NCI-H69 (cell line): ENCODE measurements around the gene TSPAN33.
"Not testable (repeated sequence)": the region's sequence is repeated elsewhere in the genome, so short reads cannot be mapped to it uniquely, and the experiment has no call there.

Source experiments
- DNase-seq: peaks from one replicate; lab custom pipeline; 2025; lab: John Stamatoyannopoulos, UW

TSPAN33 gene

DNA sequence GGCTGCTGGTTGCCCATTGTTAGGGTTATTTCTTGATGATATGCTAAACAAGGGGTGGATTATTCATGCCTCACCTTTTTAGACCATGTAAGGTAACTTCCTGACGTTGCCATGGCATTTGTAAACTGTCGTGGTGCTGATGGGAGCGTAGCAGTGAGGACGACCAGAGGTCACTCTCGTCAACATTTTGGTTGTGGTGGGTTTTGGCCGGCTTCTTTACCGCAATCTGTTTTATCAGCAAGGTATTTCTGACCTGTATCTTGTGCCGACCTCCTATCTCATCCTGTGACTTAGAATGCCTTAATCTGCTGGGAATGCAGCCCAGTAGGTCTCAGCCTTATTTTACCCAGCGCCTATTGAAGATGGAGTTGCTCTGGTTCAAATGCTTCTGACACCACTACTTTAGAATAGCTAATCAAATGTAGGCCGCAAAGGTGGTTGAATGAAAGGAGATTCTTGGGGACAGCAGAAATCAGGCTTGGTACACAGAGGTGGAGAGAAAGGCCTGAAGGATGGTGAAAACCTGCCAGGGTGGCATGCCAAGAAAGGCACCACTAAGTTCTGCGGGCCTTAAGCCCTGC lies 26.0 kb downstream of the TSPAN33 start:
- no peak for DNase-seq

- not testable (repeated sequence) for DNase-seq
Observed at GRCh38 chr7:129173861-129174260, 29.4 kb downstream of the TSPAN33 start.

DNA sequence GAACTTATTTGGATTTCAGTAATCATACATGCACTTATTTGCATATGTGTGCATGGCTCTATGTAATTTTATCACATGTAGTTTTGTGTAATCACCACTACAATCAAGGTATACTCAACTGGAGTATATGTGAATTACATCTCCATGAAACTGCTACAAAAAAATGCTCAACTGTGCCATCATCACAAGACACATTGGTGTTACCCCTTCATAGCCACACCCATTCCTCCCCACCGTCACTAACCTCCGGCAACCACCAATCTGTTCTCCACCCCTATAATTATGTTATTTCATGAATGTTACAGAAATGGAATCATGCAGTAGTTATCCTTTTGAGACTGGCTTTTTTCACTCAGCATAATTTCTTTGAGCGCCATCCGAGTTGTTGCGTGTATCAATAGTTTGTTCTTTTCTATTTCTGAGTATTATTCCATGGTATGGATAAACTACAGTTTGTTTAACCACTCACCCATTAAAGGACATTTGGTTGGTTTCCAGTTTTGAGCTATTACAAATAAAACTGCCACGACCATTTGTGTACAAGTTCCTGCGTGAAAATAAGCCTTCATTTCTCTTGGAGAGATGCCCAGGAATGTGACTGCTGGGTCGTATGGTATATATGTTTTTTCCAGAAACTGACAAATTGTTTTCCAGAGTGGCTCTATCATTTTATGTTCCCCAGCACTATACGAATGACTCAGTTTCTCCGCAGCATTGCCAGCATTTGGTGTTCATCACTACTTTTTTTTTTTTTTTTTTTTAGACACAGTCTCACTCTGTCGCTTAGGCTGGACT lies 32.6 kb downstream of the TSPAN33 start:
- DNase-seq = peak; percentile 78

DNA sequence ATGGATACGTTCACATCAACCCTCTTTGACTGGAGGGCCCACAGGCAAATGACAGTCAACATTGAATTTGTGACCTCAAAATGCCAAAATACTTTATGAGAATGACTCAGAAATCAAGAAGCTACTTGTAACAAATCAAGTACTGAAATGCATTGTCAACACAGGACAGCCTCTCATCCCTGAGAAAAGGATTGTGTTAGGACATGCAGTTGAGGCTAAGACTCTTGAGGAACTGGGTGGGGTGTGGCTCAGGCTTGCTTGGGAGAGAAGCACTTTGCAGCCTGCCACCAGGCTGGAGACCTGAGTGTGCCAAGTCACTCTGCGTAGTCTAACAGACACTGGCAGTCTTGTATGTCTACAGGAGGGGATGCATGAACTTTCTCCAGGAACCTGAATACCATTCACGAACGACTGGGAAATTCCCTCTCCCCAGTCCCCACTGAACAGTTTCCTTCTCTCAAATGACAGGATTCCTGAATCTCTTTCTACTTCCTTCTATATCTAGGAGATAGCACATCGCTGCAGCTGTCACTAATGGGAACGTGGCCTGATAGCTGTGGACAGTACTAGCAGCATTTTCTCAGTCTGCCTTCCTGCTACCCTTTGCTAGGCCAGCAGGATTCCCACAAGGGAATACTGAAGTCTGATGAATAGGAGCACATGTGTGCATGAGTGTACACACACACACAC lies 40.6 kb downstream of the TSPAN33 start:
- DNase-seq = no peak

- DNase-seq = no peak
Observed at GRCh38 chr7:129186749-129187260, 42.3 kb downstream of the TSPAN33 start.

- no peak for DNase-seq
Observed at GRCh38 chr7:129187681-129188371, 43.3 kb downstream of the TSPAN33 start.

GRCh38 chr7:129188372-129188891 lies 43.9 kb downstream of the TSPAN33 start, which contains the start of gene SMO:
TSS of gene SMO (plus strand) at chr7:129188633. CDS start at chr7:129189152, 519 bp downstream.
- DNase-seq = peak; percentile 44

DNA sequence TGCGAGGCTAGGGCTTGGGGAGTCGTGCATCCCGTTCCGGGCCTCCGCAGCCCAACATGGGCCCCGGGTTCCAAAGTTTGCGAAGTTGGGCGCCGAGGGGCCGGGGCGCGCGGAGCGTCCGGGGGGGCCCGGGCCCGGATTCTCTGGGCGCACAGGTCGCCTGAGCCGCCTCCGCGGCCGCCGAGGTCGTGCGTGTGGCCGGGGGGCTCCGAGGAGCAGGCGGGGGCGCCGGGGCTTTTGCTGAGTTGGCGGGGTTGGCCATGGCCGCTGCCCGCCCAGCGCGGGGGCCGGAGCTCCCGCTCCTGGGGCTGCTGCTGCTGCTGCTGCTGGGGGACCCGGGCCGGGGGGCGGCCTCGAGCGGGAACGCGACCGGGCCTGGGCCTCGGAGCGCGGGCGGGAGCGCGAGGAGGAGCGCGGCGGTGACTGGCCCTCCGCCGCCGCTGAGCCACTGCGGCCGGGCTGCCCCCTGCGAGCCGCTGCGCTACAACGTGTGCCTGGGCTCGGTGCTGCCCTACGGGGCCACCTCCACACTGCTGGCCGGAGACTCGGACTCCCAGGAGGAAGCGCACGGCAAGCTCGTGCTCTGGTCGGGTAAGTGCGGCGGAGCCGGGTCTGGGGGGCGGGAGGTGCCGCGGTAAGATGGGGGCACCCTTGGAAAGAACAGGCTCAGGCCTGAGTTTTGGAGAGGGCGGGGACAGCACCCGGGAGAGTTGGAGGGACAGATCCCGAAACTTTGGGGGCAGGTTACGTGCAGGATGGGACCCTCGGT lies 44.6 kb downstream of the TSPAN33 start:
- no peak for DNase-seq

DNA sequence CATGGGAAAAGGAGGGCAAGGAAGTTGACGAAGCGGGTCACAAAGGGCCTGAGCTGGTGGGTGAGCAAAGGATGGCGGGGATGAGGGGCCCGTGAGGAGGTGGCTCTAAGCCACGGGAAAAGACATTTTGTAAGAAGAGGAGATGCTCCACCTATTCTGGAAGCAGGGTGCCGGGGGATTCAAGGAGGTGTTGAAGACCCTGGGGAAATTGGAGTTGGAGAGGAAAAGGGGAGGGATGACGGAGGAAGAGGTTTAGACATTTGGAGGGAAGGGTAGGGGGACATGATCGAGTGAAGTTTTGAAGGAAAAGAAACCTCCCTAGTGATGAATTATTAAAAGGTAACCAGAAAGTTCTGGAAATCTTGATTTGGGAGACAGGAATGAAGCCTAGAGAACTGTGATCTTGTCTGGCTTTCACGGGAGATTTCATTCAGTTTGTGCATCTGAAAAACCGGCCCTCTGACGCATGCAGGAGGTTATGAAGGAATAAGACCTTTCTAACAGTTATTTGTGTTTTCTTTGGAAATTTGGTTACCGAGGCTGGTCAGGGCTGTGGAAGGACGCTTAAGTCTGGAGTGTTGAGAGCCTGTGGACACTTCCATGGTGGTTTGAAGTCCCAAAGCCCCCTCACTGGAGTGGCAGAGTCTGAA lies 45.3 kb downstream of the TSPAN33 start:
- no peak for DNase-seq

DNA sequence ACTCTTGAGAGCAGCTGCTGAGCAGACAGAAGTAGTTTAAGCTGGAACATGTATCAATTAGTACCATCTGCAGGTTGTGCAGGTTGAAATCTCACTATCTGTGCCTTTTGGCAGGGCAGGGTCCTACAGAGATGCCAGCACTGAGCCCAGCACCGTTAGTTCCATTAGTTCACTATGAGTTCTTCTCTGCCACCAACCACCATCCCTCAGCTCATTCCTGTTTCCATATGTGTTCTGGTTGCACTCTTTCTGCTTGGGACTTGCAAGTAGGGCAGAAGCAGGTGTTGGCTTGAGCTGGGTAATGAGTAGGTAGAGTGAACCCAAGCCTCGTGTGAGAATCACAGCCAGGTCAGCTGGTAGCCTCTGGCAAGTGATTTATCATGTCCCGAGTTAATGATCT lies 46.8 kb downstream of the TSPAN33 start:
- peak; percentile 35 for DNase-seq

GRCh38 chr7:129193892-129194291 lies 49.4 kb downstream of the TSPAN33 start:
- DNase-seq = no peak

DNA sequence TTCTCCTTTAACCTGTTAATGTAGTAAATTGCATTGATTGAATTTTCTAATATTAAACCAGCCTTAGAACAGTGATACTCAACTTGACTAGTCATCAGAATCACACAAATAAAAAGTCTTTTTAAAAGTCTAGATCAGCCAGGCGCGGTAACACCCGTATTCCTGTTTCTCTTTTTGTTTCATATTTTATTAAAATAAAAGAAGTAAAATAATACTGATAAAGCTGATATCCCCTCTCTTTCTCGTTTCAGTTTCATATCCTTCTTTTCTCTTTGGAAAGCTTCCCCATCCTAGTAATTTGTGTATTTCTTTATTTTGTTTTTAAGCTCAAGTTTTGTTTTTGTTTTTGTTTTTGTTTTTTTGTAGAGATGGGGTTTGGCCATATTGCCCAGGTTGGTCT lies 53.3 kb downstream of the TSPAN33 start:
- DNase-seq = no peak

GRCh38 chr7:129199406-129199805 lies 54.9 kb downstream of the TSPAN33 start:
- DNase-seq = no peak

- DNase-seq = no peak
Observed at GRCh38 chr7:129202058-129202777, 57.7 kb downstream of the TSPAN33 start.

- no peak for DNase-seq
Observed at GRCh38 chr7:129203050-129203741, 58.7 kb downstream of the TSPAN33 start.

DNA sequence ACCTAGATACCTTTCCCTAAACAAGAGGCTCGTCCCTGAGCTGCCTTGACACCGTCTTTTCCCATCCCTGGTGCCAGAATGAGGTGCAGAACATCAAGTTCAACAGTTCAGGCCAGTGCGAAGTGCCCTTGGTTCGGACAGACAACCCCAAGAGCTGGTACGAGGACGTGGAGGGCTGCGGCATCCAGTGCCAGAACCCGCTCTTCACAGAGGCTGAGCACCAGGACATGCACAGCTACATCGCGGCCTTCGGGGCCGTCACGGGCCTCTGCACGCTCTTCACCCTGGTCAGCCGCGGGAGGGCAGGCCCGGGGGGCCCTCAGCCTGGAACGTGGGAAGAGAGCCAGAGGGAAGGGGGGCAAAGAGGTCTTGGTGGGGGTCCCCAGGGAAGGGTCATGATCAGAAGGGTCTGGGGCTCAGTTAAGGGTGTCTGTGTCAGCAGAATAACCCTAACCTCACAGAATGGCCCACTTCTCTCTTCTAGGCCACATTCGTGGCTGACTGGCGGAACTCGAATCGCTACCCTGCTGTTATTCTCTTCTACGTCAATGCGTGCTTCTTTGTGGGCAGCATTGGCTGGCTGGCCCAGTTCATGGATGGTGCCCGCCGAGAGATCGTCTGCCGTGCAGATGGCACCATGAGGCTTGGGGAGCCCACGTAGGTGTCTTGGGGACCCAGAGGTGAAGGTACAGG lies 60.8 kb downstream of the TSPAN33 start:
- DNase-seq = no peak

GRCh38 chr7:129205987-129206785 lies 61.7 kb downstream of the TSPAN33 start:
- DNase-seq = no peak

GRCh38 chr7:129208667-129209066 lies 64.2 kb downstream of the TSPAN33 start:
- DNase-seq = no peak
